Uterus (tissue), 4 donors: ENCODE data around the gene C1orf159. TPM values are rescaled to one million over a fixed set of nuclear protein-coding genes. Genes with fewer than 3 reads are reported as not detected.

Experiments
- DNase-seq, 2 donors: peaks; one replicate each; pipeline ENCODE4 v3.0.0-alpha.2; 2019 to 2020
- H3K27ac ChIP-seq, 2 donors: fragments of 200-600 bp; sonication (generic); 1 replicate in 1 of 2; 2 replicates in 1 of 2; pipeline ENCODE4 v1.5.1; 2016 to 2018
- H3K27me3 ChIP-seq, 2 donors: fragments of 200-600 bp; sonication (generic); one replicate each; pipeline ENCODE4 v1.5.1; 2018 to 2019; ENCODE audit warnings: control low read depth in 1 of 2
- H3K36me3 ChIP-seq, 2 donors: fragments of 200-600 bp; sonication (generic); one replicate each; pipeline ENCODE4 v1.5.1; 2019; ENCODE audit warnings: control low read depth in 1 of 2
- H3K4me1 ChIP-seq, 2 donors: fragments of 200-600 bp; sonication (generic); one replicate each; pipeline ENCODE4 v1.5.1; 2018 to 2019; ENCODE audit warnings: control low read depth in 1 of 2
- H3K4me3 ChIP-seq, 2 donors: fragments of 200-600 bp; sonication (generic); 1 replicate in 1 of 2; 2 replicates in 1 of 2; pipeline ENCODE4 v1.5.1; 2018 to 2019; ENCODE audit warnings: mild to moderate bottlenecking in 1 of 2
- H3K9me3 ChIP-seq, 2 donors: fragments of 200-600 bp; sonication (generic); one replicate each; pipeline ENCODE4 v1.5.1; 2019; ENCODE audit warnings: control low read depth in 1 of 2
- POLR2A ChIP-seq, 2 donors: fragments of 450-650 bp; IDR thresholded peaks; one replicate each; pipeline ENCODE4 v1.6.1; 2016; ENCODE audit warnings: antibody characterized with exemption in 2 of 2, mild to moderate bottlenecking in 1 of 2, moderate library complexity in 1 of 2
- intact Hi-C: fragments of 100-400 bp; cut with DNase I; formaldehyde crosslinking; loops from one replicate; pipeline ENCODE4 v1.15.1; 2023; ENCODE audit warnings: low total_unique reads
- total RNA-seq, 4 donors: library from RNA; depleted of rRNA in 3 of 4; stranded (reverse); fragments of >200 nt in 3 of 4; gene quantifications; one replicate each; pipeline versions ENCODE4 v1.1.0 to v1.2.4, GENCODE V29; 2014 to 2023
- TF ChIP-seq, protein P1 (sequence below), 4 experiments: fragments of 200-600 bp in 2 of 4; fragments of 450-650 bp in 2 of 4; sonication (generic) in 2 of 4; IDR thresholded peaks; one replicate each; pipeline ENCODE4 v1.5.1; 2016 to 2019; ENCODE audit warnings: antibody characterized with exemption in 4 of 4, mild to moderate bottlenecking in 2 of 4, moderate library complexity in 1 of 4
- donor health status: DM: yes; HTN: yes; CAD: no.

C1orf159 gene
- total RNA-seq, 4 donors from 2014 or later, result 4.9 to 20.0 (median 17.9) TPM

DNA sequence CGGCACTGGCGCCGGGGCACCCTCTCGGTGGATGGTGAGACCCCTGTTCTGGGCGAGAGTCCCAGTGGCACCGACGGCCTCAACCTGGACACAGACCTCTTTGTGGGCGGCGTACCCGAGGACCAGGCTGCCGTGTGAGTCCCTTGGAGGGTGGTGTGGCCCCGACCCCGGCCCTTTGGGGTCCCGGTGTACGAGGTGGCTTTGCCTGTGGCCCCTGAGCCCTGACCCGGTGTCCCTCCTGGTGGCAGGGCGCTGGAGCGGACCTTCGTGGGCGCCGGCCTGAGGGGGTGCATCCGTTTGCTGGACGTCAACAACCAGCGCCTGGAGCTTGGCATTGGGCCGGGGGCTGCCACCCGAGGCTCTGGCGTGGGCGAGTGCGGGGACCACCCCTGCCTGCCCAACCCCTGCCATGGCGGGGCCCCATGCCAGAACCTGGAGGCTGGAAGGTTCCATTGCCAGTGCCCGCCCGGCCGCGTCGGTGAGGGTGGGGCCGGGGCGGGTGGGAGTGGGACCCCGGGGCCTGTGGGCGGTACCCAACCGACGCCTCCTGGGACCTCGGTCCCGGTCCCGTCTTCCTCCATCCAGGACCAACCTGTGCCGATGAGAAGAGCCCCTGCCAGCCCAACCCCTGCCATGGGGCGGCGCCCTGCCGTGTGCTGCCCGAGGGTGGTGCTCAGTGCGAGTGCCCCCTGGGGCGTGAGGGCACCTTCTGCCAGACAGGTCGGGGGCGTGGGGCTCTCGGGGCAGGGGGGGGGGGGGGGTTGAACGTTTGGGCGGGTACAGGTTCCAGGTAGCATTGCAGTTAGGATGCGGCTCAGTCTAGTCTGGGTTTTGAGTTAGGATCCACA, 66.3 kb downstream of the C1orf159 start:
- Histone ChIP-seq H3K4me3 (no peak overlapping the region), H3K27ac (no peak overlapping the region), H3K4me1 (no peaks in the 10 kb centered on the region), H3K9me3 (no peaks in the 10 kb centered on the region), H3K36me3 (no peaks in the 10 kb centered on the region), H3K27me3 (no peaks in the 10 kb centered on the region)
- DNase-seq, result no peak
- intact Hi-C loops, result no loop called here
- no peak for TF ChIP-seq POLR2A (IDR thresholded peaks at IDR 0.05)
- TF ChIP-seq, protein P1, sequence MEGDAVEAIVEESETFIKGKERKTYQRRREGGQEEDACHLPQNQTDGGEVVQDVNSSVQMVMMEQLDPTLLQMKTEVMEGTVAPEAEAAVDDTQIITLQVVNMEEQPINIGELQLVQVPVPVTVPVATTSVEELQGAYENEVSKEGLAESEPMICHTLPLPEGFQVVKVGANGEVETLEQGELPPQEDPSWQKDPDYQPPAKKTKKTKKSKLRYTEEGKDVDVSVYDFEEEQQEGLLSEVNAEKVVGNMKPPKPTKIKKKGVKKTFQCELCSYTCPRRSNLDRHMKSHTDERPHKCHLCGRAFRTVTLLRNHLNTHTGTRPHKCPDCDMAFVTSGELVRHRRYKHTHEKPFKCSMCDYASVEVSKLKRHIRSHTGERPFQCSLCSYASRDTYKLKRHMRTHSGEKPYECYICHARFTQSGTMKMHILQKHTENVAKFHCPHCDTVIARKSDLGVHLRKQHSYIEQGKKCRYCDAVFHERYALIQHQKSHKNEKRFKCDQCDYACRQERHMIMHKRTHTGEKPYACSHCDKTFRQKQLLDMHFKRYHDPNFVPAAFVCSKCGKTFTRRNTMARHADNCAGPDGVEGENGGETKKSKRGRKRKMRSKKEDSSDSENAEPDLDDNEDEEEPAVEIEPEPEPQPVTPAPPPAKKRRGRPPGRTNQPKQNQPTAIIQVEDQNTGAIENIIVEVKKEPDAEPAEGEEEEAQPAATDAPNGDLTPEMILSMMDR (IDR thresholded peaks at IDR 0.05), result no peak

DNA sequence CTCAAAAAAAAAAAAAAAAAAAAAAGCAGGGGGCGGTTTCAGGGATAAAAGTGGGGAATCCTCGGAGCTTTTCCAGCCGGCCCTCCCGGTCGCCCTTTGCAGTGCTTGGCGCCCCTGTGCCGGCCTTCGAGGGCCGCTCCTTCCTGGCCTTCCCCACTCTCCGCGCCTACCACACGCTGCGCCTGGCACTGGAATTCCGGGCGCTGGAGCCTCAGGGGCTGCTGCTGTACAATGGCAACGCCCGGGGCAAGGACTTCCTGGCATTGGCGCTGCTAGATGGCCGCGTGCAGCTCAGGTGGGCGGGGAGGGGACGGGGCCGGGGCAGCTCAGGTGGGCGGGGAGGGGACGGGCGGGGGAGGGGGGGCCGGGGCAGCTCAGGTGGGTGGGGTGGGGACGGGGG, 67.1 kb downstream of the C1orf159 start:
- TF ChIP-seq, protein P1 (IDR thresholded peaks at IDR 0.05), result no peak
- no peak for TF ChIP-seq POLR2A (IDR thresholded peaks at IDR 0.05)
- Histone ChIP-seq H3K27me3 (no peaks in the 10 kb centered on the region), H3K9me3 (no peaks in the 10 kb centered on the region), H3K36me3 (no peaks in the 10 kb centered on the region), H3K27ac (no peak overlapping the region), H3K4me1 (no peaks in the 10 kb centered on the region), H3K4me3 (no peak overlapping the region)
- intact Hi-C loops, result no loop called here
- DNase-seq, result no peak

DNA sequence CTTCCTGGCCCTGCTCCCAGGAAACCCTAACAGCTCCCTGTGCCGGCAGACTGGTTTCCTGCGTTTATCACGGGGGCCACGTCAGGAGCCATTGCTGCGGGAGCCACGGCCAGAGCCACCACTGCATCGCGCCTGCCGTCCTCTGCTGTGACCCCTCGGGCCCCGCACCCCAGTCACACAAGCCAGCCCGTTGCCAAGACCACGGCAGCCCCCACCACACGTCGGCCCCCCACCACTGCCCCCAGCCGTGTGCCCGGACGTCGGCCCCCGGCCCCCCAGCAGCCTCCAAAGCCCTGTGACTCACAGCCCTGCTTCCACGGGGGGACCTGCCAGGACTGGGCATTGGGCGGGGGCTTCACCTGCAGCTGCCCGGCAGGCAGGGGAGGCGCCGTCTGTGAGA, 67.9 kb downstream of the C1orf159 start:
- no peak overlapping the region for H3K4me3 ChIP-seq
- H3K36me3 ChIP-seq, result no peaks in the 10 kb centered on the region
- intact Hi-C loops, result no loop called here
- no peaks in the 10 kb centered on the region for H3K9me3 ChIP-seq
- no peak for DNase-seq
- TF ChIP-seq POLR2A (IDR thresholded peaks at IDR 0.05), result no peak
- TF ChIP-seq, protein P1 (IDR thresholded peaks at IDR 0.05), result no peak
- no peaks in the 10 kb centered on the region for H3K27me3 ChIP-seq
- no peaks in the 10 kb centered on the region for H3K4me1 ChIP-seq
- no peak overlapping the region for H3K27ac ChIP-seq

DNA sequence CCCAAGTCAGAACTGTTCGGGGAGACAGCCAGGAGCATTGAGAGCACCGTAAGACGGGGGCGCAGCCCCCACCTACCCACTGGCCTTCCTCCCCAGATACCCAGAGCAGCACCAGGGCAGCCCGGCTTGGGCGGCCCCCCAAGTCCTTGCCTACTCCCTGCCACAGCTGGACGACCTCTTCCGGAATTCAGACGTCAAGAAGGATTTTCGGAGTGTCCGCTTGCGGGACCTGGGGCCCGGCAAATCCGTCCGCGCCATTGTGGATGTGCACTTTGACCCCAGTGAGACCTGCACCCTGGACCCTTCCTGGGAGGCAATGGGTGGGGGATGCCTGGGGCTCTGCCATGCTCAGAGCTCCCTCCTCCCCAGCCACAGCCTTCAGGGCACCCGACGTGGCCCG, 68.5 kb downstream of the C1orf159 start:
- H3K36me3 ChIP-seq, result no peaks in the 10 kb centered on the region

DNA sequence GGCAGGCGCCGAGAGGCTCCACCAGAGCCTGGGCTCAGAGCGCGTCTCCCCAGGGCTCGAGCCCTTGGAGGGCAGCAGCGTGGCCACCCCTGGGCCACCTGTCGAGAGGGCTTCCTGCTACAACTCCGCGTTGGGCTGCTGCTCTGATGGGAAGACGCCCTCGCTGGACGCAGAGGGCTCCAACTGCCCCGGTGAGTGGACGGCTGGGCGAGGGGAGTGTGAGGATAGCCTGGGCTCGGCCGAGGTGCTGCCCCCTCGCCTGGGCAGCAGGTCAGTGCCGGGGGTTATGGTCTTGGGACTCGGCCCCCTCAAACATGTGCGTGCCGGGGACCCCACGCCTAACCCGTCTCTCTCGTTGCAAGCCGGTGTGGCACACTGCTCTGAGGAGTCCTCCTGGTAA, 69.1 kb downstream of the C1orf159 start:
- intact Hi-C loops, result no loop called here
- no peak overlapping the region for H3K27ac ChIP-seq
- H3K27me3 ChIP-seq, result no peaks in the 10 kb centered on the region
- DNase-seq, result no peak
- H3K4me1 ChIP-seq, result no peaks in the 10 kb centered on the region
- no peak for TF ChIP-seq POLR2A (IDR thresholded peaks at IDR 0.05)
- TF ChIP-seq, protein P1 (IDR thresholded peaks at IDR 0.05), result no peak
- no peaks in the 10 kb centered on the region for H3K9me3 ChIP-seq
- no peak overlapping the region for H3K4me3 ChIP-seq
- no peaks in the 10 kb centered on the region for H3K36me3 ChIP-seq

More for the DNA sequence above, 68.5 kb downstream of the C1orf159 start:
- H3K4me1 ChIP-seq, result no peaks in the 10 kb centered on the region
- H3K27ac ChIP-seq, result no peak overlapping the region
- H3K4me3 ChIP-seq, result no peak overlapping the region
- intact Hi-C loops, result no loop called here
- no peak for DNase-seq
- TF ChIP-seq, protein P1 (IDR thresholded peaks at IDR 0.05), result no peak
- TF ChIP-seq POLR2A (IDR thresholded peaks at IDR 0.05), result no peak
- no peaks in the 10 kb centered on the region for H3K27me3 ChIP-seq
- H3K9me3 ChIP-seq, result no peaks in the 10 kb centered on the region
